ENCODE results near the gene JAK3.

DNA sequence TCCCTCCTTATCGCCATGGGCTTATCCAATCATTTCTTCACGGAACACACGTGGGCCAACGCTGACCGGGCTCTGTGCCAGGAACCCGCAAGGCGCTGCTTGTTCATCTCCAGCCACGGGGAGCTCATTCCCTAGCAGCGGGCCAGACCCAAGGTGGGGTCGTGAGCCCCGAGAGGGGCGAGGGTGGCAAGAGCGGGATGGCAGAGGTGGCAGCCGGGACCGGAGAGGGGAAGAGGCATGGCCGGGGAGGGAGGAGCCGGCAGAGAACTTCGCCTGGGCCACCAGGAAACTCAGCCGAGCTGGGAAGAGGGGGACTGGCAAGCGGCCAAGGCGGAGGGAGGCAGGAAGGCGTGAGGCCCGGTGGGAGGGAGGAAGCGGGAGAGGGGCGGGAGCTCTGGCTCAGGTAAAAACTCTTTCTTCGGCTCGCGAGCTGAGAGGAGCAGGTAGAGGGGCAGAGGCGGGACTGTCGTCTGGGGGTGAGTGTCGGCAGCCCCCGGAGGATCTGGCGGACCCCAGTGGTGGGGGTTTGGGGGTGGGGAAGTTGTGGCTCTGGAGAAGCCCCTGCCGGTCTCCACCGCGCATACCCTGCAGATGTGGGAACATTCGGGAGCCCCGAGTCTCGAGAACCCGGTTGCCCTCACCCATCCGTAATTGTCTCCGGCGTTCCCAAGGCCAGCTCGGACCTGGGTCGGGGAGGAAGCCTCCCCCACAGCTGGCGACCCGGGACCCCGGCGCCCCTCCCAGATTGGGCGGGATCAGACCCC lies 52.9 kb downstream of the JAK3 start, which contains the start of gene B3GNT3:
- TF ChIP-seq, protein P1, sequence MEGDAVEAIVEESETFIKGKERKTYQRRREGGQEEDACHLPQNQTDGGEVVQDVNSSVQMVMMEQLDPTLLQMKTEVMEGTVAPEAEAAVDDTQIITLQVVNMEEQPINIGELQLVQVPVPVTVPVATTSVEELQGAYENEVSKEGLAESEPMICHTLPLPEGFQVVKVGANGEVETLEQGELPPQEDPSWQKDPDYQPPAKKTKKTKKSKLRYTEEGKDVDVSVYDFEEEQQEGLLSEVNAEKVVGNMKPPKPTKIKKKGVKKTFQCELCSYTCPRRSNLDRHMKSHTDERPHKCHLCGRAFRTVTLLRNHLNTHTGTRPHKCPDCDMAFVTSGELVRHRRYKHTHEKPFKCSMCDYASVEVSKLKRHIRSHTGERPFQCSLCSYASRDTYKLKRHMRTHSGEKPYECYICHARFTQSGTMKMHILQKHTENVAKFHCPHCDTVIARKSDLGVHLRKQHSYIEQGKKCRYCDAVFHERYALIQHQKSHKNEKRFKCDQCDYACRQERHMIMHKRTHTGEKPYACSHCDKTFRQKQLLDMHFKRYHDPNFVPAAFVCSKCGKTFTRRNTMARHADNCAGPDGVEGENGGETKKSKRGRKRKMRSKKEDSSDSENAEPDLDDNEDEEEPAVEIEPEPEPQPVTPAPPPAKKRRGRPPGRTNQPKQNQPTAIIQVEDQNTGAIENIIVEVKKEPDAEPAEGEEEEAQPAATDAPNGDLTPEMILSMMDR (IDR thresholded peaks at IDR 0.05): no peak
- TF ChIP-seq ZC3H11A (IDR thresholded peaks at IDR 0.05) (no peak), ZNF302 (CRISPR knock-in tag; IDR thresholded peaks at IDR 0.05) (no peak), POLR2A (IDR thresholded peaks at IDR 0.05; ENCODE audit: low read length) (no peak), RNF2 (IDR thresholded peaks at IDR 0.05; ENCODE audit: borderline replicate concordance, low read depth) (no peak), RFX5 (IDR thresholded peaks at IDR 0.05) (no peak)
